Measurements from ENCODE around the gene BEST4.

BEST4 gene

DNA sequence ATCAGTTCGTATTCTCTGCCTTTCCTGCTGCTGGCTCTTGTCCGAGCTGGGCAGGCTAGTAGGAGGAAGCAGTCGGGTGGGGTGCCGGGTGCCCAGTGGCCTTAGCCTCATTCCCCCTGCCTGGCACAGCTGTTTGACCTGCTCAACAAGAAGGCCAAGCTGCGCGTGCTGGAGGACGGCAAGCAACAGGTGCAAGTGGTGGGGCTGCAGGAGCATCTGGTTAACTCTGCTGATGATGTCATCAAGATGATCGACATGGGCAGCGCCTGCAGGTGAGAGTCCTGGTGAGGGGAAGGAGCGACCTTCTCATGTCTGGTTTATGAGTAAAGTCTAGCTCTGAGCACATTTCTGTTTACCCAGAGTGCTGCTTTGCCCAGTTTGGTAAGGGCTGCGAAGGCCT is 28.9 kb downstream of the BEST4 start:
- TF ChIP-seq, protein P1, sequence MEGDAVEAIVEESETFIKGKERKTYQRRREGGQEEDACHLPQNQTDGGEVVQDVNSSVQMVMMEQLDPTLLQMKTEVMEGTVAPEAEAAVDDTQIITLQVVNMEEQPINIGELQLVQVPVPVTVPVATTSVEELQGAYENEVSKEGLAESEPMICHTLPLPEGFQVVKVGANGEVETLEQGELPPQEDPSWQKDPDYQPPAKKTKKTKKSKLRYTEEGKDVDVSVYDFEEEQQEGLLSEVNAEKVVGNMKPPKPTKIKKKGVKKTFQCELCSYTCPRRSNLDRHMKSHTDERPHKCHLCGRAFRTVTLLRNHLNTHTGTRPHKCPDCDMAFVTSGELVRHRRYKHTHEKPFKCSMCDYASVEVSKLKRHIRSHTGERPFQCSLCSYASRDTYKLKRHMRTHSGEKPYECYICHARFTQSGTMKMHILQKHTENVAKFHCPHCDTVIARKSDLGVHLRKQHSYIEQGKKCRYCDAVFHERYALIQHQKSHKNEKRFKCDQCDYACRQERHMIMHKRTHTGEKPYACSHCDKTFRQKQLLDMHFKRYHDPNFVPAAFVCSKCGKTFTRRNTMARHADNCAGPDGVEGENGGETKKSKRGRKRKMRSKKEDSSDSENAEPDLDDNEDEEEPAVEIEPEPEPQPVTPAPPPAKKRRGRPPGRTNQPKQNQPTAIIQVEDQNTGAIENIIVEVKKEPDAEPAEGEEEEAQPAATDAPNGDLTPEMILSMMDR (IDR thresholded peaks at IDR 0.05): no peak

DNA sequence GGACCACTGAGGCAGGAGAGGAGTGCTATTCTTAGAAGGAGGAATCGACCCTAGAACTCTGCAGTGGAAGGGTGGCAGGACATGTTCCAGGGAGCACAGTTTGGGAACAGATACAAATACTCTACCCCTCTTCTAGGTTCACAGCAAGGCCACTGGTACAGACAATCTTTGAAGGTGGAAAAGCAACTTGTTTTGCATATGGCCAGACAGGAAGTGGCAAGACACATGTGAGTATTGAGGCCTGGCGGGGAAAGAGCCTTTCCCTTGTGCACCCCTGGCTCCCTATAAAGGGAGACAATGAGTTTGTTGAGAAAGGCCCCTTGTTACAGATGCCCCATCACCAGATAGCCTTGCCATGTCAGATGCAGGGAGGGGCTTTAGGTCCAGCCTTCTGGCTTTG is 30.6 kb downstream of the BEST4 start:
- TF ChIP-seq, protein P1 (IDR thresholded peaks at IDR 0.05): no peak

DNA sequence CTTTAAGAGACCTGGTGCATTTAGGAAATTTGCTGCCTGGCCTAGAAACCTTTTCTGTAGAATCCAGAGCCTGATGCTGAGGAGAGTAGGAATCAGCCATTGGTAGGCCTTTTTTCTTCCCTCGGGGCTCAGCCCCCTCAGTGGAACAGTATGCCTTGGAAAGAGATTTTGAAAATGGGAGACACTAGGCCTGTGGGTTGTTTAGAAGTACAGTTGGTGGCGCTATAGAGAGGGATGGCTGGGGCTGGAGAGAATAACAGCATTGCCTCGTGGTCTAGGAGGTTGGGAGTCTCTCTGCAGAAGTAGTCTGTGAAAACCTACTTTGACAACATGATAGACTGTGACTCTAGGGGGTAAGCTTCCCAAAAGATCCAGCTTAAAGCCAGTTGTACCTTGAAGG is 40.1 kb downstream of the BEST4 start:
- TF ChIP-seq, protein P1 (IDR thresholded peaks at IDR 0.05): no peak

DNA sequence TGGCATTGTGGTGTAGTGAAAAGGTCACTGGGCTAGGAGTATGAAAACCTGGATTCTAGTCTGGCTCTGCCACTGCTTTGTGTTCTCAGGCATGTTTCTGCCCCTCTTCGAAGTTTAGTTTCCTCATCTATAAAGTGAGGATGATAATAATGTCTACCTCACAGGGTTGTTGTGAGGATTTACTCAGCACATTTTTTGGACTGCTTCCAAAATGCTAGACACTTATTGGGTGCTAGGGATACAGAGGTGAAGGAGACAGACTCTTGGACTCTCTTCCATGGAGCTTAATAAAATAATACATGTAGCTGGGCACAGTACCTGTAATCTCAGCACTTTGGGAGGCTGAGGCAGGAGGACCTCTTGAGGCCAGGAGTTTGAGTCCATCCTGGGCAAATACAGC is 44.8 kb downstream of the BEST4 start:
- TF ChIP-seq, protein P1 (IDR thresholded peaks at IDR 0.05): no peak

DNA sequence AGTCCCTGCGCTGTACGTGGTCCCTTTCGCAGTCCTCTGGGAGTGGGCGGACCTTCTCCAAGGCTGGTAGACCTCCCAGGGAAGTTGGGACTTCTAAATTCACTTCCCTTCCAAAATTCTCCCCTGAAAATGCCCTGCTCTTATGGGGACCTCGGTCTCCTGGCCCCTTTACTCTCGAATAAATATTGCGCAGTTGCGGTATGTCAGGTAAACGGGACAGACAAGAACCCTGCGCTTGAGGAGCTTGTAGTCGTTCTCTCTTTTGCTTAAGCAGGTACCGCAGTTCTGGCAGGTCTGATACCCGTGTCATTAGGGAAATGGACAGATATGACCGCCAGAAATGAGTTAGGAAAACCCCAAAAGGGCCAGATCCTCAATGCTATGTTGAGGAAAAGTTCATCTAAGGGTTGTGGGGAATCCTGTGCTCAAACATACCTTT is 47.8 kb downstream of the BEST4 start:
- TF ChIP-seq, protein P1 (IDR thresholded peaks at IDR 0.05): no peak

DNA sequence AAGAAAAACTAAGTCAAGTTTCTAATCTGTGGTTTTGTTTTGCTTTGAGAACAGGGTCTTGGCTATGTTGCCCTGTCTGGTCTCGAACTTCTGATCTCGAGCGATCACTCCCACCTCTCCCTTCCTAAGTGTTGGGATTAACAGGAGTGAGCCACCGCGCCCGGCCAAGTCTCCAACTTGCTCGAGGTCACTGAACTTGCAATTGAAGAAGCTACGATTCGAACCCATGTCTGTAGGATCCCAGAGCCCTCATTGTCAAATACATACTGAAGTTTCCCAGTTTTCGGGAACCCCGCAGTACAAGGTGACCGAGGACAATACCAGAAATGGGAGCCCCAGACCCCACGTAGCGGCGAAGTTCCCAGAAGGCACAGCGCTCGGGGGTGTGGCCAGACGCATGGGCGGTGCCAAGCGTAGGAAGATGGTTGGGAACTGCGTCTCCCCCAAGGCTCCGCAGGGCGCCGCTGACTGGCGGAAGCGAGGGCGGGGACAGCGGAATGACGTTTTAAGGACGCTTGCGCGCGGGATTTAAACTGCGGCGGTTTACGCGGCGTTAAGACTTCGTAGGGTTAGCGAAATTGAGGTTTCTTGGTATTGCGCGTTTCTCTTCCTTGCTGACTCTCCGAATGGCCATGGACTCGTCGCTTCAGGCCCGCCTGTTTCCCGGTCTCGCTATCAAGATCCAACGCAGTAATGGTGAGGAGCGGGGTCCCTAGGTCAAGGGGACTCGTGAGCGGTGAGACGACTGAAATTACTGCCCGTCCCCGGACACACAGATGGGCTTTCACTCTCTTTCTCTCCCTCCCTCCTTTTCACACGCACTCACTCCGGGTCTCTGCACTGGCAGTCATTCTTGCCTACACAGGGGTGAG is 48.4 kb downstream of the BEST4 start, which contains the start of gene KIF2C:
KIF2C (plus strand) TSS at position 531 of the 872 bp plus-strand sequence; CDS start at position 627, 96 bp downstream.
- TF ChIP-seq, protein P1 (IDR thresholded peaks at IDR 0.05): no peak

DNA sequence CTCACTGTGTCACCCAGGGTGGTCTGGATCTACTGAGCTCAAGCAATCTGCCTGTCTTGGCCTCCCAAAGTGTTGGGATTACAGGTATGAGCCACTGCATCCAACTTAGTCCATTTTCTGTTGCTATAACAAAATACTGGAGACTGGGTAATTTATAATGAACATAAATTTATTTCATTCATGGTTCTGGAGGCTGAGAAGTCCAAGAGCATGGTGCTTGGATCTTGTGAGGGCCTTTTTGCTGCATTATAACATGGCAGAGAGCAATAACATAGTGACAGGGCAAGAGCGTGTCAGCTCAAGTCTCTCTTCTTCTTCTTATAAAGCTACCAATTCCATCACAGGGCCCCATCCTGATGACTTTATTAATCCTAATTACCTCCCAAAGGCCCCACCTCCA is 52.0 kb downstream of the BEST4 start:
- TF ChIP-seq, protein P1 (IDR thresholded peaks at IDR 0.05): no peak
